ENCODE data around the gene SRGN.

DNA sequence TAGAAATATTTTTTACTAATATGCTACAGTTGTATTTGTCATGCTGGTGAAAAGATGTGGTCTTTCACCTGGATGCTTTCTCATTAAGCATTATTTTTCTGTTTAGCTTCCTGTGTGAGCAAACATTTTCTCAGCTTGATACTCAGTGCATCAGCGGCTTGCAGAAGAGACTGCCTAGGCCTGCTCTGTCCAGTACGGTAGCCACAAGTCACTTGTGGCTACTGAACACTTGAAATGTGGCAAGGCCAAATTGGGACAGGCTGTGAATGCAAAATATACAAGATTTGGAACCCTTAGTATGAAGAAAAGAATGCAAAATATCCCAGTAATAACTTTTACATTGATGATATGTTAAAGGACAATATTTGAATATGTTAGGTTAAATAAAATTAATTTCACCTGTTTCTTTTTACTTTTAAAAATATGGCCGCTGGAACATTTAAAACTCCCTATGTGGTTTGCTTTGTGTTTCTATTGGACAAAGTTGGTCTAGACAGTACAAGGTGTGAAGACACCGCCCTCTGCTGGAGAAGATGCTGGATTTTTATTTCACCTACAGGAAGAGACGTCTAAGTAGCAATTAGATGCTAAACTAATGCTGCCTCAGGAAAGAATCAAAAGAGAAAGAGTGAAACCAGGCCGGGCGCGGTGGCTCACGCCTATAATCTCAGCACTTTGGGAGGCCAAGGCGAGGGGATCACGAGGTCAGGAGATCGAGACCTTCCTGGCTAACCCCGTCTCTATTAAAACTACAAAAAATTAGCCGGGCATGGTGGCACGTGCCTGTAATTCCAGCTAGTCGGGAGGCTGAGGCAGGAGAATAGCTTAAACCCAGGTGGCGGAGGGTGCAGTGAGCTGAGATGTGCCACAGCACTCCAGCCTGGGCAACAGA, 5.3 kb downstream of the SRGN start:
- TF ChIP-seq, protein P1, sequence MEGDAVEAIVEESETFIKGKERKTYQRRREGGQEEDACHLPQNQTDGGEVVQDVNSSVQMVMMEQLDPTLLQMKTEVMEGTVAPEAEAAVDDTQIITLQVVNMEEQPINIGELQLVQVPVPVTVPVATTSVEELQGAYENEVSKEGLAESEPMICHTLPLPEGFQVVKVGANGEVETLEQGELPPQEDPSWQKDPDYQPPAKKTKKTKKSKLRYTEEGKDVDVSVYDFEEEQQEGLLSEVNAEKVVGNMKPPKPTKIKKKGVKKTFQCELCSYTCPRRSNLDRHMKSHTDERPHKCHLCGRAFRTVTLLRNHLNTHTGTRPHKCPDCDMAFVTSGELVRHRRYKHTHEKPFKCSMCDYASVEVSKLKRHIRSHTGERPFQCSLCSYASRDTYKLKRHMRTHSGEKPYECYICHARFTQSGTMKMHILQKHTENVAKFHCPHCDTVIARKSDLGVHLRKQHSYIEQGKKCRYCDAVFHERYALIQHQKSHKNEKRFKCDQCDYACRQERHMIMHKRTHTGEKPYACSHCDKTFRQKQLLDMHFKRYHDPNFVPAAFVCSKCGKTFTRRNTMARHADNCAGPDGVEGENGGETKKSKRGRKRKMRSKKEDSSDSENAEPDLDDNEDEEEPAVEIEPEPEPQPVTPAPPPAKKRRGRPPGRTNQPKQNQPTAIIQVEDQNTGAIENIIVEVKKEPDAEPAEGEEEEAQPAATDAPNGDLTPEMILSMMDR (IDR thresholded peaks at IDR 0.05): peak; percentile 65 to 89 (median 81)
- TF ChIP-seq POLR2A (IDR thresholded peaks at IDR 0.05): no peak

Data from upper lobe of left lung (tissue), 4 donors.